ENCODE data around the gene RSAD1.

The RSAD1 gene

DNA sequence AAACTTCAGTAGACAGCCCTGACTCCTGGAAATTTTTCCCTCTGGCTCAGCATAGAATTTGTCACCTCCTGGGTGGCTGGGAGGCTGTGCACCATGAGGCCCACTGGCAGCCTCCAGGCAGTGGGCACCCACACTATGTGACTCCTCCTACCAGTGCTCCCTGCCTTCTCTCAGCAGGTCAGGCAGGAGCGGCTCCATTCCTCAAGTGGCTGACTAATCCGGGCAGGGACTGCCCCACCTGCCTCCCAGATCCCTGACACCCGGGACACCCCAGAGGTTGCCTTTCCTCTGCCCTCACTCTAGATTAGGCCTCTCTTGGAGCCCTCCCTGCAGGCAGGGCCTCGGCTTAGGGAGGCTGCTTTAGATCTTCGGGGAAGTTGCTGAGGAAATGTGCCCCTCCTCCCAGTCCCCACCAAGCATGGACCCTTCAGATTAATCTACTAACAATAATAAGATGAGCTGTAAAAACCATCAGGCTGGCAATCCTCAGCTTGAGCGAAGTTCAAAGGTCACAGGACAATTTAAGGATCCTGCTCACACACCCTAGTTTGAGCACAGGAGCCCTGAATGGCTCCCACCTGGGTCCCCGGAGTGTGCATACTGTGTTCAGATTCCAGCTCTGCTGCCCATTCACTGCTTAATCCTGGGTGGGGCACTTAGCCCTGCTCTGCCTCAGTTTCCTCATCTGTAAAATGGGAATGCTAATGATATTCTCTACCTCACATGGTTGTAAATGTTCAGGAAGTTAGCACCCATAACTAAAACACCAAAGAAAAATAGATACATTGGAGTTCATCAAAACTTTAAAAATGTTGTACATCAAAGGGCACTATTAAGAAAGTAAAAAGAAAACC lies 19.6 kb downstream of the RSAD1 start:
- Histone ChIP-seq H3K9me3 (ENCODE audit: insufficient read depth, low read length, severe bottlenecking) (no peaks in the 10 kb centered on the region), H3K4me1 (ENCODE audit: insufficient read depth, low read length) (no peaks in the 10 kb centered on the region), H3K79me2 (ENCODE audit: insufficient read depth, low read length) (no peaks in the 10 kb centered on the region), H3K36me3 (ENCODE audit: insufficient read depth, low read length) (no peaks in the 10 kb centered on the region), H3K4me2 (ENCODE audit: insufficient read depth, low read length) (no peak overlapping the region), H2AFZ (ENCODE audit: low read depth, low read length) (no peak overlapping the region), H3K9ac (ENCODE audit: low read depth, low read length) (no peak overlapping the region), H3K27ac (ENCODE audit: low read length) (no peak overlapping the region), H3K4me3 (ENCODE audit: low read depth in 1 of 2, low read length in 2 of 2) (no peak overlapping the region), H4K20me1 (ENCODE audit: insufficient read depth, low read length) (no peaks in the 10 kb centered on the region), H3K27me3 (ENCODE audit: insufficient read depth, low read length, poor library complexity) (no peaks in the 10 kb centered on the region)
- DNase-seq = no peak
- TF ChIP-seq, protein P1, sequence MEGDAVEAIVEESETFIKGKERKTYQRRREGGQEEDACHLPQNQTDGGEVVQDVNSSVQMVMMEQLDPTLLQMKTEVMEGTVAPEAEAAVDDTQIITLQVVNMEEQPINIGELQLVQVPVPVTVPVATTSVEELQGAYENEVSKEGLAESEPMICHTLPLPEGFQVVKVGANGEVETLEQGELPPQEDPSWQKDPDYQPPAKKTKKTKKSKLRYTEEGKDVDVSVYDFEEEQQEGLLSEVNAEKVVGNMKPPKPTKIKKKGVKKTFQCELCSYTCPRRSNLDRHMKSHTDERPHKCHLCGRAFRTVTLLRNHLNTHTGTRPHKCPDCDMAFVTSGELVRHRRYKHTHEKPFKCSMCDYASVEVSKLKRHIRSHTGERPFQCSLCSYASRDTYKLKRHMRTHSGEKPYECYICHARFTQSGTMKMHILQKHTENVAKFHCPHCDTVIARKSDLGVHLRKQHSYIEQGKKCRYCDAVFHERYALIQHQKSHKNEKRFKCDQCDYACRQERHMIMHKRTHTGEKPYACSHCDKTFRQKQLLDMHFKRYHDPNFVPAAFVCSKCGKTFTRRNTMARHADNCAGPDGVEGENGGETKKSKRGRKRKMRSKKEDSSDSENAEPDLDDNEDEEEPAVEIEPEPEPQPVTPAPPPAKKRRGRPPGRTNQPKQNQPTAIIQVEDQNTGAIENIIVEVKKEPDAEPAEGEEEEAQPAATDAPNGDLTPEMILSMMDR (IDR thresholded peaks at IDR 0.05; ENCODE audit: borderline replicate concordance, extremely low read depth, low read length, poor library complexity, severe bottlenecking) = no peak
- no peak for TF ChIP-seq EZH2 (IDR thresholded peaks at IDR 0.05; ENCODE audit: borderline replicate concordance, low read depth, low read length, severe bottlenecking)
- no peak for ATAC-seq (ENCODE audit: insufficient read depth, low read depth)

DNA sequence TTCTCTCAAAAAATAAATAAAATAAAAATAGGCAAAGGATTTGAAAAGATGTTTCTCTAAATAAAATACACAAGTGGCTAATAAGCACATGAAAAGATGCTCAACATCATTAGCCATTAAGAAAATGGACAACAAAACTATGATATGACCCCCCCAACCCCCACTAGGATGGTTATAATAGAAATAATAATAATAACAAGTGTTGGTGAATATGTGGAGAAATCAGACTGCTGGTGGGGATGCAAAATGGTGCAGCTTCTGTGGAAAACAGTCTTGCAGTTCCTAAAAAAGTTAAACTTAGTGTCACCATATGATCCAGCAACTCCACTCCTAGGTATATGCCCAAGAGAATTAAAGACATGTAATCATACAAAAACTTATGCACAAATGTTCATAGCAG lies 20.6 kb downstream of the RSAD1 start:
- Histone ChIP-seq H3K9ac (ENCODE audit: low read depth, low read length) (no peak overlapping the region), H3K9me3 (ENCODE audit: insufficient read depth, low read length, severe bottlenecking) (no peaks in the 10 kb centered on the region), H3K4me2 (ENCODE audit: insufficient read depth, low read length) (no peak overlapping the region), H3K27ac (ENCODE audit: low read length) (no peak overlapping the region), H3K4me1 (ENCODE audit: insufficient read depth, low read length) (0 out of 2 replicates have a peak, but pooled peaks cover 2% of the 10 kb centered on the region), H2AFZ (ENCODE audit: low read depth, low read length) (no peak overlapping the region), H3K4me3 (ENCODE audit: low read depth in 1 of 2, low read length in 2 of 2) (no peak overlapping the region), H3K79me2 (ENCODE audit: insufficient read depth, low read length) (no peaks in the 10 kb centered on the region), H3K36me3 (ENCODE audit: insufficient read depth, low read length) (no peaks in the 10 kb centered on the region), H3K27me3 (ENCODE audit: insufficient read depth, low read length, poor library complexity) (peaks cover 3% of the 10 kb centered on the region), H4K20me1 (ENCODE audit: insufficient read depth, low read length) (no peaks in the 10 kb centered on the region)
- ATAC-seq (ENCODE audit: insufficient read depth, low read depth) = no peak
- TF ChIP-seq, protein P1 (IDR thresholded peaks at IDR 0.05; ENCODE audit: borderline replicate concordance, extremely low read depth, low read length, poor library complexity, severe bottlenecking) = no peak
- no peak for TF ChIP-seq EZH2 (IDR thresholded peaks at IDR 0.05; ENCODE audit: borderline replicate concordance, low read depth, low read length, severe bottlenecking)
- no peak for DNase-seq

DNA sequence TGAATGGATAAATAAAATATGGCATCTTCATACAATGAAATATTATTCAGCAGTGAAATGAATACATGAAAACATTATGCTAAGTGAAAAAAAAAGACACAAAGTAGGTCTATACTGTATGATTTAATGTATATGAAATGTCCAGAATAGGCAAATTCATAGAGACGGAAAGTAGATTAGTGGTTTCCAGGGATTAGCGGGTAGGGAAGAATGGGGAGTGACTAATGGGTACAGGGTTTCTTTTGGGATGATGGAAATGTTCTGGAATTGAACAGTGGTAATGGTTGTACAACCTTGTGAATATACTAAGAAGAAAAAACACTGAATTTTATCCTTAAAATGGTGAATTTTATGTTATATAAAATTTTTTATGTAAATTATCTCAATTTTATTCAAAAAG lies 21.1 kb downstream of the RSAD1 start:
- DNase-seq (no peak), ATAC-seq (ENCODE audit: insufficient read depth, low read depth) (no peak)
- H3K9ac ChIP-seq (ENCODE audit: low read depth, low read length) = no peak overlapping the region
- peaks cover 3% of the 10 kb centered on the region for H3K27me3 ChIP-seq (ENCODE audit: insufficient read depth, low read length, poor library complexity)
- no peak for TF ChIP-seq EZH2 (IDR thresholded peaks at IDR 0.05; ENCODE audit: borderline replicate concordance, low read depth, low read length, severe bottlenecking)
- TF ChIP-seq, protein P1 (IDR thresholded peaks at IDR 0.05; ENCODE audit: borderline replicate concordance, extremely low read depth, low read length, poor library complexity, severe bottlenecking) = no peak
- no peak overlapping the region for H3K4me3 ChIP-seq (ENCODE audit: low read depth in 1 of 2, low read length in 2 of 2)
- no peaks in the 10 kb centered on the region for H3K36me3 ChIP-seq (ENCODE audit: insufficient read depth, low read length)
- no peaks in the 10 kb centered on the region for H4K20me1 ChIP-seq (ENCODE audit: insufficient read depth, low read length)
- no peak overlapping the region for H3K27ac ChIP-seq (ENCODE audit: low read length)
- no peaks in the 10 kb centered on the region for H3K79me2 ChIP-seq (ENCODE audit: insufficient read depth, low read length)
- H3K4me2 ChIP-seq (ENCODE audit: insufficient read depth, low read length) = no peak overlapping the region
- H2AFZ ChIP-seq (ENCODE audit: low read depth, low read length) = no peak overlapping the region
- no peaks in the 10 kb centered on the region for H3K9me3 ChIP-seq (ENCODE audit: insufficient read depth, low read length, severe bottlenecking)
- 0 out of 2 replicates have a peak, but pooled peaks cover 6% of the 10 kb centered on the region for H3K4me1 ChIP-seq (ENCODE audit: insufficient read depth, low read length)
